Activated naive CD4-positive, alpha-beta T cell treated with Interleukin-2 at 50 U/mL for 16 hours (primary cell): ENCODE measurements around the gene PMVK.

Source experiments
- DNase-seq: peaks from one replicate; pipeline ENCODE4 v3.0.0-alpha.2; 2020

Gene PMVK

DNA sequence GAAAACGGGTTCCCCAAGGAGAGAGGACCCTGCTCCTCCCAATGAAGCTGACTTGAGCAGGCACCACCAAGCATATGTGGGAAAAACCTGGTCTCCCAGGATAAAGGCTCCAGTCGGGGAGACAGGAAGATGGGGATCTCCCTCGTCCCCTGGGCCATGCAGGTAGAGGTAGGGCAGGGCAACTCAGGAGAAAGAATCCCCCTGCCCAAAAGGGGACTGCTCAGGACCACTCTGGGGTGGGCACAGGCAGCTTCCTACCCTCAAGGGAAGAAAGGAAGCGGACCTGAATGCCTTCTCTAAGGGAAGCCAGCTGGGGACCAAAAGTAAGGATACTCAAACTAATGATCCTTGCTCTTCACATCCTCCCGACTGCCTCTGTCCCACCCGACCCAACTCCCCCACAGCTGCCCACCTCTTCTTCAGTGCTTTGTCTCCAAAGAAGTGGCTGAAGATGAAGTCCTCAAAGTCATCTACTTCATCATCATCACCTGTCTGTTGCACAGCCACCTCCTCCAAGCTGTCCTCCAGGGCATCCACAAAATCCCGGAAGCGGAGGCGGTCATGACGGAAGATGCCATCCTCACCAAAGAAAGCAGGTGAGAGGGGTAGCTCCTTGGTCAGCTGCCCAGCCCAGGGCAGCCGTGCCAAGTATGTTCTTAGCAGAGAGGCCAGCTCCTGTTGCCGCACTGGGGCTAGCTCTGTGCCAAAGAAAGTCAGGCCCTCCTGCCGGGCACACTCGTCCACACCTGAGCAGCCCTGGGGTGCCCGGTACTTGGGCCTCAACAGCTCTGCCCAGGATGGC, 8.8 kb upstream of the PMVK start:
- DNase-seq, result no peak

DNA sequence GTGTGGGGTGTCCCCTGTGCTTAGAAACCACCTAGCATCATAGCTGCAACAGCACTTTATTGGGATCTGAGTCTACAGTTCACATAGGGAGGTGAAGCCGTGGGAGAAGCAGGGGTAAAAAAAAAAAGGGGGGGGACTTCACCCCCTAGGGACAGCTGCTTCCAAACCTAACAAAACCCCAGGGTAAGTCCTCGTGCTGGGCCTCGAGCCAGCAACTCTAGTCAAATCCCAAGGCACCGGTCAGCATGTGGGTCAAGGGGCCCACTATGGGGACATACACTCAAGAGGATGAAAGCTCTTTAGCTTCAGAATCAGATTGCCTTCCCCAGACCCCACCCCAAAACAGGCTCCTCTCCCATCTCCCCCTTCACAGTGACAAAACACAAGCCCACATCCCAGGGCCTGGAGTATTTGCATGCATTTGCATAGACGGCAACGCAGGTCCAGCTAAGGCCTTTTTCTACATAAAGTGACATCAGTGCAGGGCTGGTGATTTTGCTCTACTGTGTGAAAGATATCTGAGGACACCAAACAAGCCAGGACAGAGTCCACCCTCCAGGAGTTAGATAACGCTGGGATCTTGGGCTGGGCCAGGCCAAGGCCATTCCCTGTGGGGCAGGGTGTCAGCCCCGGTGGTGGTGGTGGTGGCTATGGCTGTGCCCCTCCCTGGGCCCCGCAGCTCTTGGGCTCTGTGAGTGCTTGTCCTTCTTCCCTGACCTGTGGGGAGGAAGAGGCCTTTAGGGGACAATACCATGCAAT, 8.1 kb upstream of the PMVK start:
- no peak for DNase-seq

DNA sequence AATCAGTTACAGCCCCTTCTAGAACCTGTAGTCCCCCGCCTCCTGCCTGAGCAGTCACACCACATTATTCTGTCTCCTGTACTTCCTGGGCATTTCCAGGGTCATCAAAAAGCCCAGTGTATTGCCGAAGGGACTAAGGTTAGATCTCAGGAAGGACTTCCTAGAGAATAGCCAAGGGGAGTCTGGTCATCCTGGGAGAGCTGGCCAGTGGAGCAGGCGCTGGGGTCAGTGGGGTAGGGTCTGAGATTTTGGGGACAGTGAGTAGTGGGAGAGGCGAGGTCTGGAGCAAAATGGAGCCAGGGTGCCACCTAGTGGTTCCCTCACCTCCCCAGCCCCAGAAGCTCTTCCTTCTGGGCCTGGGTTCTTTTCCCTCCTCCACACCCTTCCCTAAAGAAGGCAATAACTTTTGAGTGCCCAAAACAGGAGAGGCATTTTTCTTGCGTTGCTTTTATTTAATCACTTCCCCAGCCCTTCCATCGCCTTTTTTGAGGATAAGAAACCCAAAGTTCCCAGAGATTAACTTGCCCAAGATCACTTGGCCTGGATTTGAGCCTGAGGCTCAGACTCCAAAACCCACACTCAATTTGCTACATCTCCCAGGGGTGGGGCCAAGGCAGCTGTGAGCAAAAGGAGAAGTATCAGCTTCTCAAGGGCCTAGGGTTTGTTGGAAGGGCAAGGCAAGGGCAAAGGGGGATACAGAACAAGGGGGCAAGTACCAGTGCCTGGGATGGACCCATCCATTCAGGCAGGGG, 7.3 kb upstream of the PMVK start:
- DNase-seq, result peak; percentile 51

DNA sequence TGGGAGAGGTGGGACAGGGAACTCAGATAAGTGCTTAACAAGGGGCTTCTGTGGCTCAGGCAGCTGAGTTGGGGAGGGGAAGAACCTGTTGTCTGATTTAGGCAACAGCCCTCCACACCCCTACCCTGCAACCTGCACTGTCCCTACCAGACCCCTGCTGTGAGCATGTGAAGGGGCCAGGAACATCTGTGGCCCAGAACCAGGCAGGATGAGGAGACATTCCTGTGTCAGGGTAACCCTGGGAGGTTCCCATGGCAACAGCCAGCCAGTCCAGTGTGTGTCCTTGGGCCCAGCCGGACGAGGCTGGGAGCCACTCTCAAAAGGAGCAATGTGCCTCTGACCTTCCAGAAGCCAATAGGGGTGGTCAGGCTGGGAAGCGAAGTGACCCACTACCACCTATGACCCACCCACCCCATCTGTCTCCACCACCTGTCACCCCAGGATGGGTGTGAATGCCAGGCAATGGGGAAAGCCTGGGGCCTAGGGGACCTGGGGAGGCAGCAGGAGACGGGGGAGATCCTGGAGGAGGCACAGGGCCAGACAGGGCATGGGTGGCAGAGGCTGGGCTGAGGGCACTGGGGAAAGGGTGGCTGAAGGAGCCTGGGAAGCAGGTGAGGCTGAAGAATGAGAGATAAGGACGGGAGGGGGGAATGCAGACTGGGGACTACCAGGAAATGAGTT, 5.0 kb upstream of the PMVK start:
- no peak for DNase-seq

DNA sequence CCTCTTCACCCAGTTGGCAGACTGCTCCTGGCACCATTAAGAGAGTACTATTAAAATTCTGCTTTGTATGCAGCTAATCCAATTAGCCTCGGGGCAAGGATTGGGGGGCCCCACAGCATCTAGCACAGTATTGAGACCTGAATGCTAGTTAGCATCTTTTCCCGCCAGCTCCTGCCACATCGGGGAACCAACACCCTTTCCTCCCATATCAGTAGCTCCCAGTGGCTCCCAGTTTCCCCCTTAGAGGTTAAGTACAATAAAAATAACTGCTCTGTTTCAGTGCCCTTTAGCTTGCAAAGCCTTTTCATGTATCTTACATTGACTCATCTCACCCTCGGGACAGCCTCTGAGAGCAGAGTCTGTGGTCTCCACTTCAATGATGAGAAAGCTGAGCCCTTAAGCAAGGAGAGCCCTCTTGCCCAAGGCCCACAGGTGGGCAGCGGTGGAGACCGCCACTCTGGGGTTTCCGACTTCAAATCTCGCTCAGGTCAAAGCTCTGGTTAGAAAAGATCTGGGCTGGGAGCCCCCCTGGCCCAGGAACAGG, 4.2 kb upstream of the PMVK start:
- no peak for DNase-seq

DNA sequence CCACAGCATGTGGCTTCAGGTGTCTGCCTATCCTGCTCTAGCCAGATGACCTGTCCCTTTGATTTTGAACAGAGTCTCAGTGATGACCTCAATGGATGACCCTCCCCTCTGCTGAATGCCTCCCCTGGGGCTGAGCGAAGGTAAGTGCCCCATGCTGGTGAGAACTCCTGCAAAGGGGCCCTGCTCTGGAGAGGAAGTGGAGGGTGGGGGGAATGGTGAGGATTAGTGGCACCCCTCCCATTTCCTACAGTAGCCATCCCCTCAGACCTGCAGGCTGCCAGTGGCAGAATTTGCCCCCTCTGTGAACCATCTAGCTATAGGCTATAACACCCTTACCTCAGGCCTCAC, 3.7 kb upstream of the PMVK start:
- DNase-seq, result no peak

DNA sequence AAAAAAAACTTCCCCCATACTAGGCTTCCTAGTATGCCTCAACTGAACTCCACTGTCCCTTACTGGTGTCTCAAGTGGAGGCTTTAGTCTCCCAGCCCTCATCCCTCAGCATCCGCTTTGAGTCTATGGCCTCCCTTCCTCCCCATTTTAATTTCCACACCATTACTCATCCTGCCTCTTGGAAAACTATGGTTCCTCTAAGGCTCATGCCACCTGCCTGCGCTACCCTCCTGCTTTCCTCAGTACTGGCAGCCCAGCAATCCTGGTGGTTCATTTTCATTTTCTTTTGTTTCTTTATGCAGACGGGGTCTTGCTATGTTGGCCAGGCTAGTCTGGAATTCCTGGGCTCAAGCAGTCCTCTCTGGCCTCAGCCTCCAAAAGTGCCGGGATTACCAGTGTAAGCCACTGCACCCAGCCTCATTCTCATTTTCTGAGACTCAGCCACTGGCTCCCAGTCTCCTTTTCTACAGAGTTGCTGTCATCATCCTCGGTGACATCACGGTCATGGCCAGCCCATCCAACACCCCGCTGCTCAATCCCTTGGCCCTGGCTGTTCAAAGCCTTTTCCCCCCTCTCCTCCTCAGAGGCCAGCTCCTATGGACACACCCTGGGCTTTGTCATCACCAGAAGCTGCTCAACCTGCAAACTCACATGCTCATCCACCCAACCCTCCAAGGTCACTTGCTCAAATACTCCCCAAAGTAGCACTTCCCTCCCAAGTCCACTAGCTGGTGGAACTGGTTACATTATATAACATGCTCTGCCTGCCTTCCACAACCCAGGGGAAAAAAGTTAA, 2.3 kb upstream of the PMVK start:
- no peak for DNase-seq

DNA sequence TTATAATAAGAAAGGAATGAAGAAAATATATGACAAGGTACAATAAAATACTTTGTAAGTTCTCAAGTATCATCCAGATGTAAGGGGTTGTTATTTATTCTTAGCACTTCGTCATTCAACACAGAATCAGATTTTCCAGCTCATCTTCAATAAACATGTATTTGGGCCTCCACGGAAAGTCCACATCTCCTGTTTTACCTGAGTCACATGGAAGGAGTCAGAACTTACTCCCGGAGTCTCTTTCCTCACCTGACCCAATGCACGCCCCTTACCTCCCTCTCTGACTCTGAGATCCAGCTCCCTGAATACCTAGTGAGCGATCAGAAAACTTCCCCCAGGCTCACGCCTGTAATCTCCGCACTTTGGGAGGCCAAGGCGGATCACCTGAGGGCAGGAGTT, 1.5 kb upstream of the PMVK start:
- no peak for DNase-seq

DNA sequence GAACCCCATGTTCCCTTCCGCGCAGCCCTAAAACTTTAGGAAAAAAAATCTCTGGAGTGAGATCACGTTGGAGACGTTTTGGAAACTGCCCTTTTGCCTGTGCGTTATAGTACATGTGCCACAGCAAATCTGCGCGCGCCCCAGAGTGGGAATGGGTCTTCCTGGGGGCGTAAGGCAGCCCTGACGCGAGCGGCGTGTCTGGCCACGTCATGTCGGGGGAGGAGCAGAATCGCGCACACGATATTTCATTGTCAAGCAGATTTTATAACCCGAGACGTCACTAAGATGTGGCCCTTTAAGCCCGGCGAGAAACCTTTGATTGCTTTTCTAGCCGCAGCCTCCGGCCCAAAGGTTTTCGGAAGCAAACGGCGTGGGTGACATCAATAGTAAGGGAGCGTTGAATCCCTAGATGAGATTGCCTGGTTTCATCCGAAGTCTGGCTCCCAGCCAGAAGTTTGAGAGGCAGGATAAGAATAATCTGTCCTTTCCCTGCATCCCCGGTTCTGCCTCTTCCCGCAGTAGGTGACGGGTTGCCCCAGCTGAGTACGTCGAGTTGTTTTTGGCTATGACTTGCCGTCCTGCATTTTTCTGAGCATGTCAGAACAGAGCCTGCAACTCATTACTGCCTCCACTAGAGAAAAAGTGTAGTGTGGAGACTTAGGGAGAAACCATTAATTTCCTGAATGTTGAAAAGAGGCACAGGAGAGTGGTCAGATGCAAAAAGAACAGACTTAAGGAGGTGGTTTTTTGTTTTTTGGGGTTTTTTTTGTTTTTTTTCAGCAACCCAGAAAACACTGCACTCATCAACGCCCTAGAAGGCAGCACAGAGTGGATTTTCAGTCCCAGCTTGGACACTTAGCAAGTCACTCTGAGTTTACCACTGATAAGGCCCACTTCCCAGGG, 817 bp upstream of the PMVK start:
- peak; percentile 89 for DNase-seq

DNA sequence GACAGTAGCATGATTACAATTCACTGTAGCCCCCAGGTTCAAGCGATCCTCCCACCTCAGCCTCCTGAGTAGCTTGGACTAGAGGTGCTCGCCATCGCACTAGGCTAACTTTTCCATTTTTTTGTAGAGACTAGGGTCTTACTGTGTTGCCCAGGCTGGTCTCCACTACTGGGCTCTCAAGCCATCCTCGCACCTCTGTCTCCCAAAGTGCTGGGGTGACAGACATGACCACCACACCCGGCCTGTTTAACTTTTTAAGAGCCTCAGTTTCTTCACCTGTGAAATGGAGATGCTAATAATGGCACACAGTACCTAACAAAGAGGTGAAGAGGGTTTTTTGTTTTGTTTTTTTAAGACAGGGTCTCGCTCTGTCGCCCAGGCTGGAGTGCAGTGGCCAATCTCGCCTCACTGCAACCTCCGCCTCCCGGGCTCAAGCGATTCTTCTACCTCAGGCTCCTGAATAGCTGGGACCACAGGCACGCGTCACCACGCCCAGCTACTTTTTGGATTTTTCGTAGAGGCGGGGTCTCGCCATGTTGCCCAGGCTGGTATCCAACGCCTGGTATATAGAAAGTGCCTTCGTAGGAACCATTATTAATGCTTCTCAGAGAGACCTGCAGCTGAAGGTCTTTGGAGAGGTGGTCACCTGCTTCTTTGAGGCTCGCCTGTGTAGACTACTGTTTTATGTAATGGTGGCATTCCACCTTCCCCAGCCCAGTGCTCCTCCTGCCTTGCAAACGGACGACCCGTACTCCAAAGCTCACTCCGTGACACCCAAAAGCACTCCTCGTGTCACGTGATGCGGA, 567 bp downstream of the PMVK start:
- peak; percentile 47 for DNase-seq

DNA sequence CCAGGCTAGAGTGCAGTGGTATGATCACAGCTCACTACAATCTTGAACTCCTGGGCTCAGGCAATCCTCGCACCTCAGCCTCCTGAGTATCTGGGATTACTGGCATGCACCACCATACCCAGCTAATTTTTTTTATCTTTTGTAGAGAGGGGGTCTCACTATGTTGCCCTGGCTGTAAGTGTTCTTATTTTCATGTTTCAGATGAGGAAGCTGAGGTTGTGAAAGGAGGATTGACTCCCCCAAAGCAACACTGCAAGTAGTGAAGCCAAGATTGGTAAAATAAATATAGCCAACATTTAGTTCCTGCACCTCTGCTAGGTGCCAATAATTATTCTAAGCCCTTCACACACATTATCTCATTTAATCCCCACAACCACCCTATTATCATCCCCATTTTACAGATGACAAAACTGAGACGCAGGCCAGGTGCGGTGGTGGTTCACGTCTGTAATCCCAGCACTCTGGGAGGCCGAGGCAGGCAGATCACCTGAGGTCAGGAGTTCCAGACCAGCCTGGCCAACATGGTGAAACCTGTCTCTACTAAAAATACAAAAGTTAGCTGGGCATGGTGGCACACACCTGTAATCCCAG, 2.1 kb downstream of the PMVK start:
- no peak for DNase-seq

DNA sequence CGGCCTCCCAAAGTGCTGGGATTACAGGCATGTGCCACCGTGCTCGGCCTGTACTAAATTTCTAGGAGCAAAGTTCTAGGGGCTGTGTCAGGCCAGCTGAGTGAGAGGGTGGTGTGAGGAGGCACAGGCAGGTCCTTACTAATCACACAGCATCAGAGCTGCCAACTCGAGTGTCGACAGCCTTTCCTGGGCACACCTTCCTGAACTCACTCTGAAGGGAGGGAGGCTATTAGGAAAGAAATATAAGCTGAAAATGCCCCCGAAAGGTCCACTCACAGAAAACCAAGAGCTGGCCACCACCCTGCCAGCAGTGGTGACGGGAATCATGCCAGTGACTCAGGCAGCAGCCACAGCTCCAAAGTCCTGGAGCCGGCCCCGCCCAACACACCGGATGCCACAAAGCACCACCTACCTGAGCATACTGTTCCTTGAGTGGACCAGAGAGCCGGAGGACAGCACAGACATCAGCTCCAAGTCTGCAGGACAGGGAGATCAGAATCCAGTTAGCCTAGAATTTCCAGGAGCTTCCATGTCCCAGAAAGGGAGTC, 4.5 kb downstream of the PMVK start:
- no peak for DNase-seq

DNA sequence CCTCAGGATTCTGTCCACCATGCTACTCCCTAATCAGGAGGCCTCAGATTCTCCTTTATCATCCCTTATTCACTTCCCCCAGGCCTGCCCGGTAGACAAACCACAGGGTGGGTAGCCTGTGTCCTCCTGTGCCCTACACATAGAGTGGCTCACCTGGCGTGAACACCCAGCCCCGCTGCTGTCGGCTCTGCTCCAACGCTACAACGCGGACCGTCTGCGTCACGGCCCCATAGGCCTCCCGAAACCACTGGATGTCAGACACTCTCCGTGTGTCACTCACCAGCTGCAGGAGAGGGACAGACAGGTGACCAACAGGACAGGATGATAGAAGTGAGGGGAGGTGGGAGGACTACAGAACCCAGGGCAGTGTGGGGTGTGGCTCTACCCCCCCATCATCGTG, 10.3 kb downstream of the PMVK start:
- no peak for DNase-seq

DNA sequence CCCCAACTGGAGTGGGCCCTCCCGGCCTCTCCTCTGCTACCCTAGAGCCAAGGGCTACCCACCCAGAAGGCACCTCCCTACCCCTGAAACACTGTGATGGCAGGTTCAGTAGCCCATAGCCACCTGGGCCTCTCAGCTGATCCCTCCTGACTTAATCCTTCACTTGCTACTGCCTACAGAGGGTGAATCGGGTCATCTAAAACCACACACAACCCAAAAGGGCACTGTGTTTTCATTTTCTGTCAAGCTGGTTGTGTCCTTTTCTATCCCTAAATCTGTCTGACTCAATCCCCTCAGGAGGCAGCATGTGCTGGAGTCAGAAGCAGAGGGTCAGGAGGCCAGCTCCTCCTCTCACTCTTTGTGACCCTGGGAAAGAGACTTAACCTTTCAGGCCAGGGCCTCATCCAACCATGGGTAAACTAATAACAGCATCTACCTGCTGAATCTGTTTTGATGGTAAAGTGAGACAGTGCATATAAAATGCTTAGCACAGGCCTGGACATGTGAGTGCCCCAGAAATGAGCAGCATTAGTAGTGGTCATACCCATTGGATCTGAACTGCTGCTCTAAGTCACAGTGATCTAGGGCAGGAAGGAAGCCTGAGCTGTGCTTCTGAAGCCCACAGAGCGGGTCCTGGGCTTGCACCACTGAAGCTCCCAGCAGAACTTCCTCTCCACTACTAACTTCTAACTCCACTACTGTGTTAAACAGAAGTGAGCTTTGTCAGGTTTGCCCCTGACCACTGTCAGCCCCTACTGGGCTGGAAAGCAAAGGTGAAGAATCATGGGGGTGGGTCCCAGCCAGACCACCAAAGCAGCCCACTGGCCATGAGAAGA, 11.0 kb downstream of the PMVK start:
- DNase-seq, result no peak

DNA sequence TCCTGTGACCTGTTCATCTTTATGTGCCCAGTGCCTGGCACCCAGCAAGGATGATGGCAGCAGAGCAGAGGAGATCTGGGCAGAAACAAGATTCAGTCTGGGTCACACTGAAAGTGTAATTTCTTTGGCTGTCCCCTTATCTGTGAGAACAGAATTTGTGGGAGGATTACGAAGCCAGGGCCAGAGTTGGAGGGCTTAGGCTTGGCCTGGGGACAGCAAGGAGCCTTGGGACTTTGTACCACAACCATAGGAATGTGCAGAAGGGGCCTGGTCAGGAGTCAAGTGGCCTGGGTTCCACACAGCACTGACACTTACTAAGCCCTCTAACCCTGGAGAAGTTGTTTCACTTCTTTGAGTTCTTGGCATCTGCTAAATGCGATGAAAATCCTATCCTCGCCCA, 12.8 kb downstream of the PMVK start:
- DNase-seq, result no peak

DNA sequence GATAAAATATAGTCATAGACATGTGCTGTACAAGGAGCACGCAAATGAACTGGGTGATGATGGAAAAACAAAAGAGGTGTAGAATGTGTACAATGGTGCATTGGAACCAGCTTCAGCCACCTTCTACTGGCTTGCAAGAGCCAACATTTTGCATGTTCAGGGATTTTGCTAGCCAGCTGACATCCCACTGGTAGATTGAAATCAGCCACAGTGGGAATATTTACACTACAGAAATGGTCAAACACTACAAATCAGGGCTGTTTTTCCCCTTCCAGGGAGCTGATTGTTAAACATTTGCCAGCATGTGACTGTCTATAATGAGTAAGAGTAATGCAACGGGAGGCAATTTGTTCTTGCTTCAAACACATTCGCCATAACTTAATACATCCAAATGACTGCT, 23.2 kb downstream of the PMVK start:
- DNase-seq, result no peak

DNA sequence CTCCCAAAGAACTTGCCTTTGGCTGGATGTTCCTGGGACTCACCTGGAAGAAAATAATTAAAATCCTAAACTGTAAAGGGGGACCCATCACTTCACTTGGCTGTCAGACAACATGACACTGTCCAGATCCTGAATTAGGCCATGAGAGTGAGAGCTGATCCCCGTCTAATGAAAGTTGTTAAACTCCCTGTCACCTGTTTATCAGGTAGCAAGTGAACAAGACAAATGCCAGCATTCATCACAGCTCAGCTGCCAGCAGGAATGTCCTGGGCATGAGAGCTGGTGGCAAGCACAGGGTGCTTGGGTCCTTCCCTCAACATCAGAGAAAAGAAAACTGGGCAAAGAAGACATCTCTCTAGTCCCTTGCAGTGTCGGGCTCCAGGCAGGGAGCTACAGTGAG, 23.8 kb downstream of the PMVK start:
- DNase-seq, result no peak
